GDM1 (cell line): ENCODE data around the gene CTSZ.
"Not testable (repeated sequence)": the region's sequence is repeated elsewhere in the genome, so short reads cannot be mapped to it uniquely, and the experiment has no call there.

Source experiments
- DNase-seq: peaks from one replicate; lab custom pipeline; 2025; lab: John Stamatoyannopoulos, UW

CTSZ gene

GRCh38 chr20:59013031-59013951 is 6.2 kb upstream of the CTSZ start:
- no peak for DNase-seq

GRCh38 chr20:59011874-59012157 is 4.8 kb upstream of the CTSZ start:
- not testable (repeated sequence) for DNase-seq

- no peak for DNase-seq
These were observed 4.2 kb upstream of the CTSZ start for GRCh38 chr20:59010995-59011873.

- DNase-seq: no peak
These were observed 3.4 kb upstream of the CTSZ start for GRCh38 chr20:59010321-59010994.

GRCh38 chr20:59008715-59009336 is 1.8 kb upstream of the CTSZ start:
- DNase-seq: no peak

GRCh38 chr20:59007665-59008511 is 834 bp upstream of the CTSZ start:
- peak; percentile 72 for DNase-seq

GRCh38 chr20:59006167-59006863 is 739 bp downstream of the CTSZ start:
- DNase-seq: no peak

GRCh38 chr20:59005523-59006166 is 1.4 kb downstream of the CTSZ start:
- no peak for DNase-seq

GRCh38 chr20:59004763-59005522 is 2.1 kb downstream of the CTSZ start:
- DNase-seq: peak; percentile 18

- no peak for DNase-seq
These were observed 2.6 kb downstream of the CTSZ start for GRCh38 chr20:59004493-59004762.

GRCh38 chr20:59003836-59004492 is 3.1 kb downstream of the CTSZ start:
- DNase-seq: no peak

- no peak for DNase-seq
These were observed 4.1 kb downstream of the CTSZ start for GRCh38 chr20:59002874-59003399.

- no peak for DNase-seq
These were observed 4.7 kb downstream of the CTSZ start for GRCh38 chr20:59002388-59002787.

- no peak for DNase-seq
These were observed 5.4 kb downstream of the CTSZ start for GRCh38 chr20:59001449-59002171.

GRCh38 chr20:59001068-59001448 is 6.0 kb downstream of the CTSZ start:
- DNase-seq: no peak

GRCh38 chr20:59000326-59000725 is 6.7 kb downstream of the CTSZ start:
- no peak for DNase-seq

- DNase-seq: no peak
These were observed 8.4 kb downstream of the CTSZ start for GRCh38 chr20:58998656-58999055.

GRCh38 chr20:58997141-58997770 is 9.8 kb downstream of the CTSZ start:
- DNase-seq: no peak
